Kidney epithelial cell (primary cell): Measurements from ENCODE around the gene PAPPA. TPM values are rescaled to one million over a fixed set of nuclear protein-coding genes. Genes with fewer than 3 reads are reported as not detected.

Experiments used
- DNase-seq: peaks from one replicate; pipeline ENCODE4 v3.0.0-alpha.2; 2010; ENCODE audit warnings: low read depth
- H3K27me3 ChIP-seq: 2 replicates; pipeline ENCODE4 v1.6.0; 2011; ENCODE audit warnings: low read length; ENCODE audit not compliant: control insufficient read depth, insufficient read depth
- H3K36me3 ChIP-seq: 2 replicates; pipeline ENCODE4 v1.5.1; 2011; ENCODE audit warnings: low read length; ENCODE audit not compliant: control insufficient read depth, insufficient read depth
- H3K4me3 ChIP-seq: 2 replicates; pipeline ENCODE4 v1.5.1; 2011; ENCODE audit warnings: low read depth, mild to moderate bottlenecking, control low read depth, low read length
- CTCF ChIP-seq: IDR thresholded peaks from 2 replicates; pipeline ENCODE4 v1.5.1; 2011; ENCODE audit warnings: mild to moderate bottlenecking, moderate library complexity, low read length, control low read depth, inconsistent platforms; ENCODE audit not compliant: insufficient read depth, poor library complexity, severe bottlenecking
- total RNA-seq: library from RNA; depleted of rRNA; stranded (reverse); fragments of >200 nt; gene quantifications from 2 replicates; pipeline ENCODE4 v1.2.3, GENCODE V29; 2015

PAPPA gene
- total RNA-seq, 1 donor from 2014 or later, result 15.4 TPM

- no peak overlapping the region for H3K4me3 ChIP-seq
- no peak for TF ChIP-seq CTCF
- no peaks in the 10 kb centered on the region for H3K36me3 ChIP-seq
- no peak for DNase-seq
- H3K27me3 ChIP-seq, result no peaks in the 10 kb centered on the region
Measured at GRCh38 chr9:116369706-116370105, 216.1 kb downstream of the PAPPA start.

DNA sequence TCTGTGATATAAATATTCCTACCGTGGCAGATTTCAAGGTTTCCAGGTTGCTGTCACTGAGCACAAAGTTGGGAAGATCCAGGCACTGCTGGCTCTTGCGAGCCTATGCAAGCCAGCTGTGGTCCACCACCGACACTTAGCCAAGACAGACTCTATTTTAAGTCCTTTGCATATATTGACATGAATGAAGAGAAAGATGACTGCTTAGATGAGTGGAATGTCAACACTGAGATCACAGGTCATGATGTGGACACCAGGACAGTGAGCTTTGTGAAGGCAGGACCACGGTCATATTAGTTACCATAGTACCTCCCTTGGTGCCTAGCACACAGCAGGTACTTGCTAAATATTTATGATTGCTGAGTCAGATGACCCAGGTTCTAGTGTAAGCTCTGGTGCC lies 217.0 kb downstream of the PAPPA start:
- H3K36me3 ChIP-seq, result no peaks in the 10 kb centered on the region
- no peaks in the 10 kb centered on the region for H3K27me3 ChIP-seq
- no peak for TF ChIP-seq CTCF
- no peak for DNase-seq
- no peak overlapping the region for H3K4me3 ChIP-seq

DNA sequence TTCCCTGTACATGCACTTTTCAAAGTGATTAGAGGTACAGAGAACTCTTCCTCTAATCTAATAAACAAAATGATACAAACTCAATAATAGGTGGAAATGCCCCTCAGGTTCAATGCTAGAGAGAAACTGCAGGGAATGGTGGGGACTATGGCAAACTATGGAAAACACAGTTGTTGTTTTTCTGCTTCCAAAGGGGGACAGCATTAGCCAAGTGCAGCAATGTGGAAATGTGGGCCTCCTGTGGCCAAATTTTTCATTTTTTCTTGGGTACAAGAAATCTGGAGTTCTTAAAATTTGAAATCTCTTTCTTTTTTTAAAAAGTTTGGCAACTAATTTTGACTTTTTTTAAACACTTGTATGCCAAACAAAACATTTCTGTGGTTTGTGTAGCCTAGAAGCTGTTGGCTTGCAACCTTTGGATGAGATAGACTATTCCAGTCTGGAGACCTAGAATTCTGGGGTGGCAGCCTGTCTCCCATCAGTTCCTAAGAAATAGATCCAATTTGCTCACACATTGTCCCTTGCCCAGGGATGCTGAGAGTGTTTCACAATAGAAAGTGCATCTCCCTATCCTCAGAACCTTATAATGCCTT lies 218.6 kb downstream of the PAPPA start:
- no peaks in the 10 kb centered on the region for H3K36me3 ChIP-seq
- TF ChIP-seq CTCF, result no peak
- no peak overlapping the region for H3K4me3 ChIP-seq
- no peaks in the 10 kb centered on the region for H3K27me3 ChIP-seq
- DNase-seq, result no peak

DNA sequence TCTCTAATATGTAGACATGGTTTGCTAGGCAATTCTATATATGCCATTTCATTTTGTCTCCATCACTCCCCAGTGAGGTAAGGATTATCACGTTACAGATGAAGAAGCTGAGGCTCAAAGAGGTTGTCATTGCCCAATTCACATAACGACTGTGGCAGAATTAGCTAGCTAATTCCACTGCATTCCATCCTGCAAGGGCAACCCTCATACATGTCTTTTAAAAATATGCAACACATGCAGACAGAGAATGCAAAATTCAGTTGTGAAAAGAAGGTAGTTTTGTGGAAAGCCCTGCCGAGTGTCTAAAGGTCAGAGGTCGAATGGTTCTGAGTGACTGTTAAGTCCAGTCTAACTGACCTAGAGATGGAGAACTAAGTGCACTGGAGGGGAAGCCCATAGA lies 219.2 kb downstream of the PAPPA start:
- Histone ChIP-seq H3K27me3 (no peaks in the 10 kb centered on the region), H3K36me3 (no peaks in the 10 kb centered on the region), H3K4me3 (no peak overlapping the region)
- no peak for TF ChIP-seq CTCF
- no peak for DNase-seq

DNA sequence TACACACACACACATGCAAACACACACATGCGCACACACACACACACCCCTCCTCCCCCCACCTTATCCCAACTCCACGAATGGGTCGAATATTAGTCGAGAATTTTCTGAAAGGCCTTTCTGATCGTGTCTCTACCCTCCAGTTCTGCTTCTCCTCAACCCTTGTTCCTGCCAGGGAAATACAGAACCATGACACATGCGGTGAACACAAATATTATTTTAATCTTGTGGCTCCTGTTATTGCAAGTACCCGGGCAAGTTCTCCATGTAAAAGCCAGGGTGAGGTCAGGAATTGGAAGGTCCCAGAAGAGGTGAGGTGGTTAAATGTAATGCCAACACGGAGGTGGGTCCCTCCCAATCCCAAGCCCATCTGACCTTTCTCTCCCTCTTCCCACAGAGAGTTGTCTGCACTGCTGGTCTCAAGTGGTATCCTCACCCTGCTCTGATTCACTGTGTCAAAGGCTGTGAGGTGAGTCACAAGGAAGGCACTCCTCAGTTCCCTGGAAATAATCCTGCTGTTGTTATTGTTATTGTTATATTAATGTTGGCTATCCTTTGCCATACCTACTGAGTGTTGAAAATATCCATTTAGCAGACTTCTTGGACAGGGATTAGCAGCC lies 223.7 kb downstream of the PAPPA start:
- TF ChIP-seq CTCF, result no peak
- Histone ChIP-seq H3K4me3 (no peak overlapping the region), H3K27me3 (no peaks in the 10 kb centered on the region), H3K36me3 (no peaks in the 10 kb centered on the region)
- peak; percentile 61 for DNase-seq

DNA sequence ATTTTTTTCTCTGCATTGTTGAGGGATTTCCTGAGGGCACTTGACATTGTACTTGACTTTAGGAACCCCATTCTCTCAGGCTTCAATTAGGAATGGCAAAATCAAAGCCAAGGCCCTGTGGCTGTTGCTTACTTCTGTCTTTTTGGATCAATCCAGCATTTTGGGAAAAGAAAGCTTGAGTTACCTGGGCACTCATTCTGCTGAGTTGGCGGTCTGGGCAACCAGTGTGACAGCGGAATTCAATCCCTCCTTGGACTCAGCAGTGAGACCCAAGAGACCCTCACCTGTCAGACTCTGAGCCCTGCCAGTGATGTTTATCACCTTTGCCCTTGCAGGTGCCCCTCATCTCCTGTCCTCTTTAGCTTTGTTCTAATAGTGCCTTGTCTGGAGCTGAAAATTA lies 225.3 kb downstream of the PAPPA start:
- H3K4me3 ChIP-seq, result no peak overlapping the region
- DNase-seq, result no peak
- no peaks in the 10 kb centered on the region for H3K27me3 ChIP-seq
- TF ChIP-seq CTCF, result no peak
- no peaks in the 10 kb centered on the region for H3K36me3 ChIP-seq
